CMK (cell line): ENCODE data around the gene EPX.
"Not testable (repeated sequence)": the region's sequence is repeated elsewhere in the genome, so short reads cannot be mapped to it uniquely, and the experiment has no call there.

Experiments used
- DNase-seq: peaks from one replicate; pipeline ENCODE4 v3.0.0-alpha.2; 2010; ENCODE audit warnings: low read depth

The EPX gene

GRCh38 chr17:58192612-58193011 is at the start of gene EPX:
TSS of gene EPX (plus strand) at chr17:58192726. CDS start at chr17:58192847, 121 bp downstream.
- DNase-seq, result no peak

GRCh38 chr17:58143335-58143734 is 49.2 kb upstream of the EPX start:
- not testable (repeated sequence) for DNase-seq

- DNase-seq, result no peak
Measured at GRCh38 chr17:58144801-58145200, 47.7 kb upstream of the EPX start.

GRCh38 chr17:58147930-58148434 is 44.5 kb upstream of the EPX start, which contains the start of gene OR4D1:
TSS of gene OR4D1 (plus strand) at chr17:58148384. CDS start at chr17:58155154, 6,770 bp downstream.
- DNase-seq, result no peak

- DNase-seq, result no peak
Measured at GRCh38 chr17:58148609-58149008, 43.9 kb upstream of the EPX start.

- DNase-seq, result no peak
Measured at GRCh38 chr17:58150394-58150793, 42.1 kb upstream of the EPX start.

- DNase-seq, result peak; percentile 56
Measured at GRCh38 chr17:58153046-58153445, 39.5 kb upstream of the EPX start.

- no peak for DNase-seq
Measured at GRCh38 chr17:58153671-58154070, 38.9 kb upstream of the EPX start.

- DNase-seq, result no peak
Measured at GRCh38 chr17:58156839-58157803, 35.4 kb upstream of the EPX start.

GRCh38 chr17:58158181-58158580 is 34.3 kb upstream of the EPX start:
- DNase-seq, result no peak

GRCh38 chr17:58161566-58161965 is 31.0 kb upstream of the EPX start:
- no peak for DNase-seq

- no peak for DNase-seq
Measured at GRCh38 chr17:58165981-58166380, 26.5 kb upstream of the EPX start.

GRCh38 chr17:58166682-58167081 is 25.8 kb upstream of the EPX start, which contains the start of gene OR4D2:
TSS of gene OR4D2 (plus strand) at chr17:58166982. CDS start at chr17:58169656, 2,674 bp downstream.
- no peak for DNase-seq

GRCh38 chr17:58170622-58171021 is 21.9 kb upstream of the EPX start:
- DNase-seq, result no peak

- no peak for DNase-seq
Measured at GRCh38 chr17:58172369-58173071, 20.0 kb upstream of the EPX start.

GRCh38 chr17:58174871-58175270 is 17.7 kb upstream of the EPX start:
- DNase-seq, result no peak

GRCh38 chr17:58176200-58176599 is 16.3 kb upstream of the EPX start:
- DNase-seq, result no peak

- DNase-seq, result no peak
Measured at GRCh38 chr17:58181796-58182195, 10.7 kb upstream of the EPX start.

GRCh38 chr17:58183514-58183913 is 9.0 kb upstream of the EPX start:
- DNase-seq, result no peak

- no peak for DNase-seq
Measured at GRCh38 chr17:58184308-58184985, 8.1 kb upstream of the EPX start.

GRCh38 chr17:58184986-58185761 is 7.4 kb upstream of the EPX start:
- no peak for DNase-seq
